Effector memory CD4-positive, alpha-beta T cell (primary cell): ENCODE measurements around the gene MRPL28.
A peak's percentile ranks its signal among the peaks of the same experiment; 100 is the strongest.

ENCODE experiments used
- DNase-seq, 3 donors: peaks; one replicate each; pipeline ENCODE4 v3.0.0-alpha.2; 2020
- H3K27ac ChIP-seq: 2 replicates; pipeline ENCODE4 v1.7.0; 2013; ENCODE audit warnings: mild to moderate bottlenecking, low read length, moderate library complexity; ENCODE audit not compliant: insufficient read depth, poor library complexity, severe bottlenecking
- H3K27me3 ChIP-seq: replicated peaks from 2 replicates; pipeline ENCODE4 v1.7.0; 2013; ENCODE audit warnings: mild to moderate bottlenecking, low read length; ENCODE audit not compliant: insufficient read depth, control insufficient read depth, poor library complexity, severe bottlenecking
- H3K36me3 ChIP-seq: 2 replicates; pipeline ENCODE4 v1.7.0; 2013; ENCODE audit warnings: mild to moderate bottlenecking, low read length, moderate library complexity; ENCODE audit not compliant: control insufficient read depth, insufficient read depth
- H3K4me1 ChIP-seq: 2 replicates; pipeline ENCODE4 v1.7.0; 2013; ENCODE audit warnings: low read length, mild to moderate bottlenecking; ENCODE audit not compliant: control insufficient read depth, insufficient read depth, poor library complexity, severe bottlenecking
- H3K4me3 ChIP-seq: 2 replicates; pipeline ENCODE4 v1.7.0; 2013; ENCODE audit warnings: low read length, low read depth, mild to moderate bottlenecking; ENCODE audit not compliant: insufficient read depth, poor library complexity, severe bottlenecking
- H3K9me3 ChIP-seq: 2 replicates; pipeline ENCODE4 v1.7.0; 2013; ENCODE audit warnings: mild to moderate bottlenecking, low read length, moderate library complexity; ENCODE audit not compliant: control insufficient read depth

The MRPL28 gene

GRCh38 chr16:373848-374615 is 3.7 kb upstream of the MRPL28 start:
- no peaks in the 10 kb centered on the region for H3K9me3 ChIP-seq
- H3K27me3 ChIP-seq = no peaks in the 10 kb centered on the region
- no peak overlapping the region for H3K27ac ChIP-seq
- H3K4me3 ChIP-seq = no peak overlapping the region
- H3K4me1 ChIP-seq = peaks cover 19% of the 10 kb centered on the region
- DNase-seq = no peak
- H3K36me3 ChIP-seq = peaks cover 45% of the 10 kb centered on the region

GRCh38 chr16:373020-373598 is 2.8 kb upstream of the MRPL28 start:
- Histone ChIP-seq H3K4me1 (peaks cover 21% of the 10 kb centered on the region), H3K27ac (no peak overlapping the region), H3K9me3 (no peaks in the 10 kb centered on the region), H3K27me3 (no peaks in the 10 kb centered on the region), H3K4me3 (no peak overlapping the region), H3K36me3 (peaks cover 55% of the 10 kb centered on the region)
- DNase-seq = no peak

- H3K4me3 ChIP-seq = no peak overlapping the region
Measured at GRCh38 chr16:372302-372983, 2.1 kb upstream of the MRPL28 start.

GRCh38 chr16:371515-372301 is 1.4 kb upstream of the MRPL28 start:
- DNase-seq = no peak
- Histone ChIP-seq H3K9me3 (no peaks in the 10 kb centered on the region), H3K4me1 (peaks cover 21% of the 10 kb centered on the region), H3K4me3 (no peak overlapping the region), H3K27ac (no peak overlapping the region), H3K27me3 (no peaks in the 10 kb centered on the region), H3K36me3 (peaks cover 59% of the 10 kb centered on the region)

More at GRCh38 chr16:372302-372983, 2.1 kb upstream of the MRPL28 start:
- DNase-seq = no peak
- Histone ChIP-seq H3K9me3 (no peaks in the 10 kb centered on the region), H3K27me3 (no peaks in the 10 kb centered on the region), H3K36me3 (peaks cover 60% of the 10 kb centered on the region), H3K4me1 (peaks cover 21% of the 10 kb centered on the region), H3K27ac (no peak overlapping the region)

GRCh38 chr16:370979-371514 is 709 bp upstream of the MRPL28 start:
- Histone ChIP-seq H3K4me1 (peaks cover 21% of the 10 kb centered on the region), H3K36me3 (peaks cover 57% of the 10 kb centered on the region), H3K27ac (peak overlapping the region; percentile 37), H3K9me3 (no peaks in the 10 kb centered on the region), H3K4me3 (peak overlapping the region; percentile 37), H3K27me3 (no peaks in the 10 kb centered on the region)
- DNase-seq = no peak

GRCh38 chr16:369866-370436 is 387 bp downstream of the MRPL28 start:
- peak overlapping the region; percentile 37 for H3K4me3 ChIP-seq
- H3K4me1 ChIP-seq = peaks cover 21% of the 10 kb centered on the region
- no peaks in the 10 kb centered on the region for H3K27me3 ChIP-seq
- no peak for DNase-seq
- peak overlapping the region; percentile 18 for H3K27ac ChIP-seq
- peaks cover 50% of the 10 kb centered on the region for H3K36me3 ChIP-seq
- no peaks in the 10 kb centered on the region for H3K9me3 ChIP-seq

- no peak for DNase-seq
- H3K4me1 ChIP-seq = peaks cover 21% of the 10 kb centered on the region
- H3K36me3 ChIP-seq = peaks cover 44% of the 10 kb centered on the region
- no peak overlapping the region for H3K4me3 ChIP-seq
- H3K27me3 ChIP-seq = no peaks in the 10 kb centered on the region
- H3K9me3 ChIP-seq = no peaks in the 10 kb centered on the region
- no peak overlapping the region for H3K27ac ChIP-seq
Measured at GRCh38 chr16:369275-369865, 968 bp downstream of the MRPL28 start.

- H3K27me3 ChIP-seq = no peaks in the 10 kb centered on the region
- H3K27ac ChIP-seq = no peak overlapping the region
- H3K4me3 ChIP-seq = no peak overlapping the region
- no peaks in the 10 kb centered on the region for H3K9me3 ChIP-seq
- DNase-seq = no peak
- H3K36me3 ChIP-seq = peaks cover 36% of the 10 kb centered on the region
- peaks cover 21% of the 10 kb centered on the region for H3K4me1 ChIP-seq
Measured at GRCh38 chr16:368388-369158, 1.8 kb downstream of the MRPL28 start.
